ENCODE measurements around the gene FAM151B. TPM values are rescaled to one million over a fixed set of nuclear protein-coding genes. Genes with fewer than 3 reads are reported as not detected.
"Not testable (repeated sequence)": the region's sequence is repeated elsewhere in the genome, so short reads cannot be mapped to it uniquely, and the experiment has no call there.

FAM151B gene
- total RNA-seq, 2 experiments from 2014 or later, result not detected

DNA sequence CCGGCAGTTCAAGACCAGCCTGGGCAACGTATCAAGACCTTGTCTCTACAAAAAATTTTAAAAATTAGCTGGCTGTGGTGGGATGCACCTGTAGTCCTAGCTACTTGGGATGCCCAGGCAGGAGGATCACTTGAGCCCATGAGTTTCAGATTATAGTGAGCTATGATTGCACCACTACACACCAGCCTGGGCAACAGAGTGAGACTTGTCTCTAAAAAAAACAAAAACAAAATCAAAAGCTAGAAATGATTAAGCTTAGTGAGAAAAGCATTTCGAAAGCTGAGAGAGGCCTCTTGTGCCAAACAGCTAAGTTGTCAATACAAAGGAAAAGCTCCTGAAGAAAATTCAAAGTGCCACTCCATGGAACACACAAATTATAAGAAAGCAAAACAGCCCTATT lies 4.8 kb downstream of the FAM151B start:
- Histone ChIP-seq H2AFZ (ENCODE audit: low read length) (no peak overlapping the region), H3K4me2 (ENCODE audit: low read length) (no peak overlapping the region), H3K9me3 (ENCODE audit: low read length) (no peaks in the 10 kb centered on the region), H3K4me1 (ENCODE audit: insufficient read depth, low read length, poor library complexity, severe bottlenecking) (no peaks in the 10 kb centered on the region), H3K4me3 (ENCODE audit: low read depth, low read length, poor library complexity, severe bottlenecking) (no peak overlapping the region), H3K36me3 (ENCODE audit: insufficient read depth, low read length) (no peaks in the 10 kb centered on the region), H4K20me1 (ENCODE audit: insufficient read depth, low read length) (no peaks in the 10 kb centered on the region), H3K9me2 (ENCODE audit: insufficient read depth, low read length) (no peaks in the 10 kb centered on the region), H3K27ac (ENCODE audit: low read depth, low read length, poor library complexity, severe bottlenecking) (no peak overlapping the region), H3K79me2 (ENCODE audit: insufficient read depth, low read depth, low read length) (no peaks in the 10 kb centered on the region)
- ChIA-PET POLR2A (interaction anchor here (0.6 to 0.9 kb wide), 2 partner anchors 12 to 45 kb away, joined by 4 read pairs; no protein-coding TSS in a partner anchor), CTCF (ENCODE audit: unreplicated experiment) (no interaction called here)
- TF ChIP-seq, protein P1, sequence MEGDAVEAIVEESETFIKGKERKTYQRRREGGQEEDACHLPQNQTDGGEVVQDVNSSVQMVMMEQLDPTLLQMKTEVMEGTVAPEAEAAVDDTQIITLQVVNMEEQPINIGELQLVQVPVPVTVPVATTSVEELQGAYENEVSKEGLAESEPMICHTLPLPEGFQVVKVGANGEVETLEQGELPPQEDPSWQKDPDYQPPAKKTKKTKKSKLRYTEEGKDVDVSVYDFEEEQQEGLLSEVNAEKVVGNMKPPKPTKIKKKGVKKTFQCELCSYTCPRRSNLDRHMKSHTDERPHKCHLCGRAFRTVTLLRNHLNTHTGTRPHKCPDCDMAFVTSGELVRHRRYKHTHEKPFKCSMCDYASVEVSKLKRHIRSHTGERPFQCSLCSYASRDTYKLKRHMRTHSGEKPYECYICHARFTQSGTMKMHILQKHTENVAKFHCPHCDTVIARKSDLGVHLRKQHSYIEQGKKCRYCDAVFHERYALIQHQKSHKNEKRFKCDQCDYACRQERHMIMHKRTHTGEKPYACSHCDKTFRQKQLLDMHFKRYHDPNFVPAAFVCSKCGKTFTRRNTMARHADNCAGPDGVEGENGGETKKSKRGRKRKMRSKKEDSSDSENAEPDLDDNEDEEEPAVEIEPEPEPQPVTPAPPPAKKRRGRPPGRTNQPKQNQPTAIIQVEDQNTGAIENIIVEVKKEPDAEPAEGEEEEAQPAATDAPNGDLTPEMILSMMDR (conservative IDR thresholded peaks at IDR 0.05; ENCODE audit: low read length), result no peak
- TF ChIP-seq EZH2phosphoT487 (IDR thresholded peaks at IDR 0.05; ENCODE audit: borderline replicate concordance, low read depth, low read length), result no peak
- intact Hi-C loops (cut with micrococcal nuclease; ENCODE audit: unreplicated experiment), result no loop called here
- DNase-seq (ENCODE audit: low spot score), result no peak
- BruUV-seq (replicated peaks), result no TSS peak

DNA sequence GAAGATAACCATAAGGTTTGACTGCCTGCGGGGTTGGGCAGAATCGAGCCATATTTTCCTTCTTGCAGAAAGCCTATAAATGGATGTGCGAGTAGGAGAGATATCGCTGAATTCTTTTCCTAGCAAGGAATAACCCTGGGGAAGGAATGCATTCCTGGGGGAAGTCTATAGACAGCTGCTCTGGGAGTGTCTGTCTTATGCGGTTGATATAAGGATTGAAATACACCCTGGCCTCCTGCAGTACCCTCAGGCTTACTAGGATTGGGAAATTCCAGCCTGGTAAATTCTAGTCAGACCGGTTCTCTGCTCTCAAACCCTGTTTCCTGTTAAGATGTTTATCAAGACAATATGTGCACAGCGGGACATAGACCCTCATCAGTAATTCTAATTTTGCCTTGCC lies 5.5 kb downstream of the FAM151B start:
- CTCF ChIA-PET (ENCODE audit: unreplicated experiment); H3K79me2 ChIP-seq (ENCODE audit: insufficient read depth, low read depth, low read length); H3K9me3 ChIP-seq (ENCODE audit: low read length); H2AFZ ChIP-seq (ENCODE audit: low read length); H3K4me2 ChIP-seq (ENCODE audit: low read length); H3K27ac ChIP-seq (ENCODE audit: low read depth, low read length, poor library complexity, severe bottlenecking); BruUV-seq (replicated peaks); intact Hi-C loops (cut with micrococcal nuclease; ENCODE audit: unreplicated experiment); H3K36me3 ChIP-seq (ENCODE audit: insufficient read depth, low read length); H3K9me2 ChIP-seq (ENCODE audit: insufficient read depth, low read length); H3K4me1 ChIP-seq (ENCODE audit: insufficient read depth, low read length, poor library complexity, severe bottlenecking); H3K4me3 ChIP-seq (ENCODE audit: low read depth, low read length, poor library complexity, severe bottlenecking); H4K20me1 ChIP-seq (ENCODE audit: insufficient read depth, low read length); DNase-seq (ENCODE audit: low spot score): not testable (repeated sequence)
- POLR2A ChIA-PET, result interaction anchor here (0.6 to 0.9 kb wide), 2 partner anchors 13 to 46 kb away, joined by 4 read pairs; no protein-coding TSS in a partner anchor

DNA sequence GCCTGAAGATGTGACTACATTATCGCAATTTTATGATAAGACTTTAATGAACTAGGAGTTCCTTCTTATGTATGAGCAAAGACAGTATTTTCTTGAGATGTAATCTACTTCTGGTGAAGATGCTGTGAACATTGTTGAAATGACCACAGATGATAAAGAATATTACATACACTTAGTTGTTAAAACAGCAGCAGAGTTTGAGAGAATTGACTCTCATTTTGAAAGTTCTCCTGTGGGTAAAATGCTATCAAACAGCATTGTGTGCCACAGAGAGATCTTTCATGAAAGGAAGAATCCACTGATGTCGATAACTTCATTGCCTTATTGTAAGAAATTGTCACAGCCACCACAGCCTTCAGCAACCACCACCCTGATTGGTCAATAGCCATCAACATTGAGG lies 8.0 kb downstream of the FAM151B start:
- H3K4me3 ChIP-seq (ENCODE audit: low read depth, low read length, poor library complexity, severe bottlenecking), result no peak overlapping the region
- intact Hi-C loops (cut with micrococcal nuclease; ENCODE audit: unreplicated experiment), result no loop called here
- no peaks in the 10 kb centered on the region for H3K79me2 ChIP-seq (ENCODE audit: insufficient read depth, low read depth, low read length)
- H3K4me2 ChIP-seq (ENCODE audit: low read length), result no peak overlapping the region
- CTCF ChIA-PET (ENCODE audit: unreplicated experiment), result no interaction called here
- no peaks in the 10 kb centered on the region for H3K9me3 ChIP-seq (ENCODE audit: low read length)
- POLR2A ChIA-PET, result interaction anchor here (0.7 kb wide), 3 partner anchors 7 to 1435 kb away, joined by 3 to 4 read pairs (median 3); no protein-coding TSS in a partner anchor
- no peak for DNase-seq (ENCODE audit: low spot score)
- H3K9me2 ChIP-seq (ENCODE audit: insufficient read depth, low read length), result no peaks in the 10 kb centered on the region
- H3K27ac ChIP-seq (ENCODE audit: low read depth, low read length, poor library complexity, severe bottlenecking), result no peak overlapping the region
- BruUV-seq (replicated peaks), result no TSS peak
- no peak for TF ChIP-seq EZH2phosphoT487 (IDR thresholded peaks at IDR 0.05; ENCODE audit: borderline replicate concordance, low read depth, low read length)
- TF ChIP-seq, protein P1 (conservative IDR thresholded peaks at IDR 0.05; ENCODE audit: low read length), result no peak
- no peaks in the 10 kb centered on the region for H3K4me1 ChIP-seq (ENCODE audit: insufficient read depth, low read length, poor library complexity, severe bottlenecking)
- no peaks in the 10 kb centered on the region for H3K36me3 ChIP-seq (ENCODE audit: insufficient read depth, low read length)
- no peak overlapping the region for H2AFZ ChIP-seq (ENCODE audit: low read length)
- H4K20me1 ChIP-seq (ENCODE audit: insufficient read depth, low read length), result no peaks in the 10 kb centered on the region

All from OCI-LY7 (cell line).